Right kidney (tissue), 9 donors: ENCODE data around the gene STRIP1.

Experiments
- DNase-seq: peaks from one replicate; pipeline ENCODE4 v3.0.0-alpha.2; 2016
- long read RNA-seq, 8 donors: transcript quantifications; one replicate each; lab custom pipeline, GENCODE V29; 2026

Gene STRIP1
- long read RNA-seq, donor 1, partial matches to known transcripts: 10 of 13 reads
- long read RNA-seq, donor 1, other reads (novel, unspliced or antisense): 0 of 13 reads
- long read RNA-seq, donor 2, partial matches to known transcripts: 0 of 2 reads
- long read RNA-seq, donor 2, other reads (novel, unspliced or antisense): 0 of 2 reads
- long read RNA-seq, donor 3, partial matches to known transcripts: 0 of 3 reads
- long read RNA-seq, donor 3, other reads (novel, unspliced or antisense): 0 of 3 reads
- long read RNA-seq, donor 4, partial matches to known transcripts: 13 of 18 reads
- long read RNA-seq, donor 4, other reads (novel, unspliced or antisense): 0 of 18 reads
- long read RNA-seq, donor 5, transcript STRIP1-201 (21 exons, 3,265 nt): major isoform, 7 of 13 reads
- long read RNA-seq, donor 5, partial matches to known transcripts: 6 of 13 reads
- long read RNA-seq, donor 5, other reads (novel, unspliced or antisense): 0 of 13 reads
- long read RNA-seq, donor 6, partial matches to known transcripts: 5 of 8 reads
- long read RNA-seq, donor 6, other reads (novel, unspliced or antisense): 0 of 8 reads
- long read RNA-seq, donor 7, partial matches to known transcripts: 27 of 33 reads
- long read RNA-seq, donor 7, other reads (novel, unspliced or antisense): 0 of 33 reads
- long read RNA-seq, donor 8, partial matches to known transcripts: 0 of 5 reads
- long read RNA-seq, donor 8, other reads (novel, unspliced or antisense): 0 of 5 reads

GRCh38 chr1:110034451-110035235 is at the start of gene STRIP1:
Gene STRIP1 (plus strand): TSS chr1:110034624. CDS start chr1:110034638, 14 bp downstream.
- peak; percentile 95 for DNase-seq

DNA sequence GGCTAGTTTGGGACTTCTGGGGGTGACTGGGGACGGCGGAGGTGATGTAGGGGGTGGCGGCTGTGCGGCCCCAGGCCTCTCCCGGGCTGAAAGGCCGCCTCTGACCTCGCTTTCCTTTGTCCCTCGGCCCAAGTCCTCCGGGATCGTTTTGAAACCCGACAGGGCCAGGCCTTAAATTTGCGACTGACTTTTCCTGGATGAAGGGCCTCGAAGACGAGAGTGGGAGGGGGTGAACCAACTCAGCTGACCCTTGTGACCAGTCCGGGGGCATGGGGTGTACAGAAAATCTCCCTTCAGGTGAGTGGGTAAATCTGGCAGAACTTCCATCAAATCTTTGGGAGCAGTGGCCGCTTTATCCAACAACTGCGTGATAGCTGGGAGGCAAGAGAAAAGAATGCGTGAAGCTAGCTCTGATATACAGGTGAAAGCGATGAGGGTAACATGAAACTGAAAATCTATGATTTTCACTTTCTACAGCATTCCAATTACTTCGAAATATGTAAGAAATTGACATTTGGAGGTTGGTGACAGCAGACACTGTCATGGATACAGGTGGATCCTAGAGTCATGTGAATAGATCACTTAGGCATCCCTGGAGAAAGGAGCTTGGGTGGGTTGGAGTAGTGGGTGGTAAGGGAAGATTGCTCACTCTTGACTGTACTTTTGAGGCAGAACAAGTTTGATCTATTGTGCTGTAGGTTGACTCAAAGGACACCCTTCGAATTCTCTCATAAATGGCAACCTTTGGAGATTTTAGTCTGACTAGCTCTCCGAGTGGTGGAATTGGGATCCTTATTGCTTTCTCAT is 49.0 kb upstream of the STRIP1 start:
- DNase-seq: no peak

DNA sequence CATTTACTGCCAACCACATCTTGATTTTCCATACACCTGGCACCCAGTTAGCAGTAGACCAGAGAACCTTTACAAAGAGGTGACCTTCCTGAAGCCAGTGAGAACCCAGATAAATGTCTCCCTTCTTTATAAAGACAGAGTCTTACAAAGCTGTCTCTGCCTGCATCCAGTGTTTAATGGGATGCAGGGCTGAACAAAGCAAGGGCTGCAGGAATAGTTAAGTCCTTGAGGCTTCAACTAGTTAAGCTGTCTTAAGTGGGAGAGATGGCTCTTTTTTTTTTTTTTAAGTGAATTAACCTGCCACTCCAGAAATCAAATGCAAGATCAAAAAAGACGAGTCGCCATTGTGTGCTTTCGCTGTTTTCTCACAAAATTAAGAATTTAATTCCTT is 48.4 kb upstream of the STRIP1 start:
- DNase-seq: no peak

DNA sequence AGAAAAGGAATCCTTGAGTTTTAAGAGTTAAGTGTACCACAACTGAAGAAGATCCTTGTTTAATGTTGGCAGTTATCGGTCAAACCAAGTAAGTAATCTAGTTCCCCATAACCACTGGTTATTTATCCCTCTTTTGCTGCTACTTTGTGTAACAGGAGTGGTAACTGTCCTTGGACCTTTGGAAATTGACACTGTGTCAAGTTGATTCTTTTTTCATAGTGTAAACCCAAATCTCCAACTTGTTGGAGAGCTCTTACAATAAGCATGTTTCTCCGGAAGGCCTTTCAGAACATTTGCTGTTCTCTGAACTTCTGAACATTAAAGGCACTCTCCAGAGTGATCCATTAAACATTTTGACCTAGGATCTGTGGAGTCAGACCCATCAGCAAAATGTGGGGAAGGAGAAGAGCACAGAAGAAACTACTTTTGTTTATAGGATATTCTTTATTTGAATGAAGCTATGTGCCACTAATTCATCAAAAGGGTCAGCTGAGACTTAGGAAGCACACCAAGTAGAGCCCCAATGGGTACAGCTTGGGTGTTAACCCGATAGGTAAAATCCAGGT is 46.0 kb upstream of the STRIP1 start:
- DNase-seq: no peak

DNA sequence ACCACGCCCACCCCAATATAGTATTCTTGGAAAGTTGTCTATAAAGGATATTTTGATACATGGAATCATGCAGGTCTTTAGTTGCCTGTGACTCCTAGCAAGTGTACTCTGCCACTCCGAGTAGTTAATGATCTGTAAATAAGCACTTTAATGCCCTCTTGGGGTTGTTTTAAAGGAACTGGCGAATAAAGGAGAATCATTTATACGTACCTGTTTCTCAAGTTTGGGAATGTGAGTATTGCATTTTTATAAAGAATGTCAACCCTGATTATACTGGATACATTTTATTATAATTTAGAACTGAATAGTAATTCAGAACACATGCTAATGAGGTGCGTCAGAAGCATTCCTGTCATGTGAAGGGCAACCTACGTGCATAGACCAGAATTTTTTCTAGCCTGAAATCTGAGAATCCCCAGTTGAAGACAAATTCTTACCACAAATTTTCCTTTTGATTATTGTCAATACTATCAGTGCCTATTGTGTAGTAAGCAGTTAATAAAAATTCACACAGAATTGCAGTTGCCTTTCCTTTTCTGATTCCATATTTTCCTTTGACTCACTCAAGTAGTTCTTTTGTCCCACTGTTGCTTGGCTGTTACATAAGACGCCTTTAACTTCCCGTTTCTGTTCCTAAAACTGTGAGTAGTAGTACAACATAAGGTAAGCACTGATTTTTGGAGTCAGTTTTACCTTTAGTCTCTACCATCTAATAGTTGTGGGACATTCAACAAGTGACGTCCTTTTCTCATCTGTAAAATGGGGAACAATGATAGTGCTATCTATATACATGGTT is 44.7 kb upstream of the STRIP1 start:
- DNase-seq: no peak

- DNase-seq: no peak
Measured at GRCh38 chr1:109990302-109990653, 44.1 kb upstream of the STRIP1 start.

GRCh38 chr1:109991400-109991925 is 43.0 kb upstream of the STRIP1 start:
- no peak for DNase-seq

GRCh38 chr1:109993885-109994284 is 40.5 kb upstream of the STRIP1 start:
- no peak for DNase-seq

GRCh38 chr1:109994654-109995053 is 39.8 kb upstream of the STRIP1 start:
- no peak for DNase-seq

- no peak for DNase-seq
Measured at GRCh38 chr1:109995536-109995935, 38.9 kb upstream of the STRIP1 start.

- no peak for DNase-seq
Measured at GRCh38 chr1:109996476-109996875, 37.9 kb upstream of the STRIP1 start.

DNA sequence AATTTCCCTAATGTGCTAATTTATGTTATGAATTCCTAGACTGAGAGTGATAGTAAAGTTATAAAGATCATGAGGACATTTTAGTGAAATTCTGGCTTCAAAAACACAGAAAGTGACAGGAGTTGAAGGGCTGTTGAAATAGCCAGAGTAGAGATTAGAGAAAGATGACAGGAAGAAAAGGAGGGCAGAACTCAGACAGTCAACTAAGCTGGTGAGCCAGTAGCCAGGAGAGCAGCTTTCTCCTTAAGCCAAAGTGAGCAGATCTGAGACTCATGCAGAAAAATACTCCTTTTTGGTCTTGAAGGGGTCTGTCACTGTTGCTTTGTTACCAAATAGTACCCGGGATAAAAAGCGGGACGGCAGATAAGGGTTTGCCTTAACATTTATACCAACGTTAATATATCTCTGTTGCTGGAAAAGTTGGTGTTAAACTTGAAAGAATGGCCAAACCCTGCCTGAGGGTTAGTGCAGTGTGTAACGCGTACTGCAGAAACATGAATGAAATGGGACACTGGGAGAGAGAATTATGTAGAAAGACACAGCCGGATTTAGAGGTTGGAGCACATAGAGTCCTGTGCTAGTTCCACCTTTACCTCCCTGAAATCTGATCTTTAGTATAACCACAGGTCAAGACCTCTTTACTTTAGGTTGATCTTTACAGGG is 37.1 kb upstream of the STRIP1 start:
- DNase-seq: no peak

DNA sequence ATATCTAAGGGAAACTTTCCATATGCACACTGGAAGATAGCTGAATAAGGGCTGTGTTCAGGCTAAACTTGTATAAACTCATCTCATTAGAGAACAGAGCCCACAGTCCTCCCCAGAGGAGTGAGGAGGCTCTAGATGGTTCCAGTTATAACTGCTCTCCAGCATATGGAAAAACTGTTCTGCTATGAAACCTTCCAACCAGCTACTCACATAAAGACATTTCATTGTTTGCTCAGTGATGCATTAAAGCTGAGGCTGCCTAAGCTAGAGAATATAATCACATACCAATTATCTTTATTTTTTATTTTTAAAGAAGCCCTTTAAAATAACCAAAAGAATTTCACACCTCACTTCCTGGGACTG is 36.6 kb upstream of the STRIP1 start:
- no peak for DNase-seq

DNA sequence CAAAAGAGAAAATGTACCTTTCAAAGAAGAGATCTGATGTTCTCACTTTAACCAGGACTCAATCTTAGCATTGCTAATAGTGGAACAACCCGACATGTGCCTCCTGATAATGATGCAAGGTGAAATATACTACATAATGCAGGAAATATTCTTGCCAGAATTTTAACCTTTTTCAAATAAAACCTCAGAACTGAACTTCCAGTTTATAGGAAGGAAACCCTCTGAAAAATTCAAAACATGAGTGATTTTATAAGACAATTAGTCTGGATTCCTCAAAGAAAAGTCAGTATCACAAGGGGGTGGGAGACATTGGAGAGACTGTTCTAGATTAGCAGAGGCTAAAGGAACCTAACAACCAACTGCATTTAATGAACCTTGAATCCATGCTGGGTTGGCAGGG is 31.7 kb upstream of the STRIP1 start:
- no peak for DNase-seq

DNA sequence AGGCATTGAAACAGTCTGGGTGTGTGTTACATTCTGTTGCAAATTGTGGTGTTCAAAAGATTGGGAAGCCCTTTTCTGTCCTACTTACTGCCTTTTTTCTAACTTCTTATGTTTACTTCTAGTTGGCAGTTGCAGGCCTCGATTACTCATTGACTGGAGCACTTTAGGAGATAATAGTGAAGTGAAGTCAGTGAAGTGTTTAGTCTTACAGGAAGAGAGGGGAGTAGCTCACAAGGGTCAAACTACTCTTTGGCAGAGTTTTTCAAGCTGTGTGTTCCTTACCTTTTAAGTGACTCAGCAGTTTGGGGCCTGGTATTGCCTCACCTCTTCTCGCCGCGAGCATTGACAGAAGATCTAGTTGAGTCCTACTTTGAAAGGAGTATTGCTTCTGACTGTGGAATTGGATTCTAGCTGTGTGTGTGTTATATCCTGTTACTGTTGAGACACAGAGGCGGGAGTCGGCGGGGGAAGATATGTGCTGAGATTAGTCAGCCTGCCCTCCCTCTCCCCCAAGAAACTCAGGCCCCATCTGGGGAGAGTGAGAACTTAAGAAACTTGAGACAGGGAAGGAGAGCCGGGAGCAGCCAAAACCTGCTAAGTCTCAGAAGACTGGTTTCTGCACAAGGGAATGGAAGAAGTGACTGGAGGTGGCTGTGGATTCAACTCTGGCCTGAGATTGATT is 30.5 kb upstream of the STRIP1 start:
- peak; percentile 56 for DNase-seq

DNA sequence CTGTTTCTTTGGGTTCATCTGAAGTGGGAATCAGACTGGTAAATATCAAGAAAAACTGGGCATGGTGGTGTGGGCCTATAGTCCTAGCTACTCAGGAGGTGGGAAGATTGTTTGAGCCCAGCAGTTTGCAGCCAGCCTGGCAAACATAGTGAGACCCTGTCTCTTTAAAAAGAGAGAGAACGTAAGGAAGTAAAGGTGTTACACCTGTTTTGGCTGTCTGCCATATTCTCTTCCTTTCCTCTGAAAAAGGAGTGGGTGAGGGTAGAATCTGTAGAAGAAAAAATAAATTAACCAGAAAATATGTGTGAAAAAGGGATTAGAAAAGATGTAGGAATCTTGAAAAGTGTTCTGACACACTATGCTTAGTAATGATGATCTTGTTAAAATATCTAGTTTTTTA is 29.8 kb upstream of the STRIP1 start:
- no peak for DNase-seq

DNA sequence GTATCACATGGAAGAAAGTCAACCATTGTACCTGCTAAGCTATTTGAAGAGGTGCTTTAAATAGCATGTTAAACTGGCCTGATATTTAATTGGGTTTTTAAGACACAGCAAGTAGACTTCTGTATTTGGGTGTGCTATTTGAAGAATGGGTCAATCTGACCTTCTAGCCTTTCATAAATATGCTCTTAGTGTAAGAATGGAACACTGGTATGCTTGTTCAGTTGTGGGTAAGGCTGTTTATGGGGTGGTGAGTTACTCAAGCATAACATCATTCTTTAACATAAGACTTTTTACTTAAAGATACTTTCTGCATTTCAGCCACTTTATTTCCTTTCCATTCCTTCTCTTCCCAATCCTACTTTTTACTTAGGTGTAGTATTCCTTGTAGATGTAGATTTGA is 28.5 kb upstream of the STRIP1 start:
- DNase-seq: no peak

GRCh38 chr1:110006516-110006915 is 27.9 kb upstream of the STRIP1 start:
- DNase-seq: no peak

GRCh38 chr1:110007046-110007830 is 27.2 kb upstream of the STRIP1 start:
- no peak for DNase-seq
